ENCODE results near the gene MARCHF10.

Gene MARCHF10

GRCh38 chr17:62681061-62681938, 126.8 kb downstream of the MARCHF10 start:
- H3K4me3 ChIP-seq (ENCODE audit: low read length, poor library complexity, severe bottlenecking), result no peak overlapping the region
- no peaks in the 10 kb centered on the region for H4K20me1 ChIP-seq (ENCODE audit: insufficient read depth, low read length, poor library complexity, severe bottlenecking)

GRCh38 chr17:62680541-62681052, 127.5 kb downstream of the MARCHF10 start:
- Histone ChIP-seq H3K4me1 (ENCODE audit: insufficient read depth, low read length, poor library complexity, severe bottlenecking) (no peaks in the 10 kb centered on the region), H2AFZ (ENCODE audit: low read length) (no peak overlapping the region), H3K9me2 (replicated peaks; ENCODE audit: low read depth, low read length) (no peaks in the 10 kb centered on the region), H3K9me3 (ENCODE audit: insufficient read depth, low read depth, low read length) (no peaks in the 10 kb centered on the region), H3K27me3 (ENCODE audit: insufficient read depth, low read length, poor library complexity, severe bottlenecking) (no peaks in the 10 kb centered on the region), H4K20me1 (ENCODE audit: insufficient read depth, low read length, poor library complexity, severe bottlenecking) (no peaks in the 10 kb centered on the region), H3K36me3 (ENCODE audit: insufficient read depth, low read length) (no peaks in the 10 kb centered on the region), H3K79me2 (ENCODE audit: insufficient read depth, low read length) (no peaks in the 10 kb centered on the region), H3K9ac (ENCODE audit: low read depth, low read length, poor library complexity, severe bottlenecking) (no peak overlapping the region), H3F3A (ENCODE audit: low read depth) (no peaks in the 10 kb centered on the region), H3K4me2 (ENCODE audit: low read depth, low read length, poor library complexity, severe bottlenecking) (no peak overlapping the region), H3K4me3 (ENCODE audit: low read length, poor library complexity, severe bottlenecking) (no peak overlapping the region)
- TF ChIP-seq EZH2phosphoT487 (IDR thresholded peaks at IDR 0.05; ENCODE audit: borderline replicate concordance) (no peak), CTCF (conservative IDR thresholded peaks at IDR 0.05; ENCODE audit: low read length) (no peak)

More at GRCh38 chr17:62681061-62681938, 126.8 kb downstream of the MARCHF10 start:
- H3K79me2 ChIP-seq (ENCODE audit: insufficient read depth, low read length), result no peaks in the 10 kb centered on the region
- H3F3A ChIP-seq (ENCODE audit: low read depth), result no peaks in the 10 kb centered on the region
- H3K9ac ChIP-seq (ENCODE audit: low read depth, low read length, poor library complexity, severe bottlenecking), result no peak overlapping the region
- no peaks in the 10 kb centered on the region for H3K36me3 ChIP-seq (ENCODE audit: insufficient read depth, low read length)
- no peaks in the 10 kb centered on the region for H3K9me2 ChIP-seq (replicated peaks; ENCODE audit: low read depth, low read length)
- H2AFZ ChIP-seq (ENCODE audit: low read length), result no peak overlapping the region
- H3K9me3 ChIP-seq (ENCODE audit: insufficient read depth, low read depth, low read length), result no peaks in the 10 kb centered on the region
- no peak for TF ChIP-seq EZH2phosphoT487 (IDR thresholded peaks at IDR 0.05; ENCODE audit: borderline replicate concordance)
- no peaks in the 10 kb centered on the region for H3K27me3 ChIP-seq (ENCODE audit: insufficient read depth, low read length, poor library complexity, severe bottlenecking)
- H3K4me1 ChIP-seq (ENCODE audit: insufficient read depth, low read length, poor library complexity, severe bottlenecking), result no peaks in the 10 kb centered on the region
- H3K4me2 ChIP-seq (ENCODE audit: low read depth, low read length, poor library complexity, severe bottlenecking), result no peak overlapping the region

GRCh38 chr17:62679866-62680377, 128.2 kb downstream of the MARCHF10 start:
- Histone ChIP-seq H2AFZ (ENCODE audit: low read length) (no peak overlapping the region), H3K9me3 (ENCODE audit: insufficient read depth, low read depth, low read length) (no peaks in the 10 kb centered on the region), H3K4me1 (ENCODE audit: insufficient read depth, low read length, poor library complexity, severe bottlenecking) (no peaks in the 10 kb centered on the region), H3K9me2 (replicated peaks; ENCODE audit: low read depth, low read length) (no peaks in the 10 kb centered on the region), H3K79me2 (ENCODE audit: insufficient read depth, low read length) (no peaks in the 10 kb centered on the region), H3K4me2 (ENCODE audit: low read depth, low read length, poor library complexity, severe bottlenecking) (no peak overlapping the region), H3K9ac (ENCODE audit: low read depth, low read length, poor library complexity, severe bottlenecking) (no peak overlapping the region), H3K27me3 (ENCODE audit: insufficient read depth, low read length, poor library complexity, severe bottlenecking) (no peaks in the 10 kb centered on the region), H4K20me1 (ENCODE audit: insufficient read depth, low read length, poor library complexity, severe bottlenecking) (no peaks in the 10 kb centered on the region), H3K36me3 (ENCODE audit: insufficient read depth, low read length) (no peaks in the 10 kb centered on the region), H3K4me3 (ENCODE audit: low read length, poor library complexity, severe bottlenecking) (no peak overlapping the region), H3F3A (ENCODE audit: low read depth) (no peaks in the 10 kb centered on the region)
- TF ChIP-seq EZH2phosphoT487 (IDR thresholded peaks at IDR 0.05; ENCODE audit: borderline replicate concordance) (no peak), CTCF (conservative IDR thresholded peaks at IDR 0.05; ENCODE audit: low read length) (no peak)

Data from Loucy (cell line).